Left ventricle myocardium inferior (tissue), 1 donor: ENCODE results near the gene ABR. TPM values are rescaled to one million over a fixed set of nuclear protein-coding genes. Genes with fewer than 3 reads are reported as not detected.
"Not testable (repeated sequence)": the region's sequence is repeated elsewhere in the genome, so short reads cannot be mapped to it uniquely, and the experiment has no call there.

Experiments
- DNase-seq: peaks from one replicate; pipeline ENCODE4 v3.0.0-alpha.2; 2020
- H3K27ac ChIP-seq: fragments of 200-600 bp; replicated peaks from 2 replicates; pipeline ENCODE4 v1.8.0; 2021
- H3K27me3 ChIP-seq: fragments of 200-600 bp; 2 replicates; pipeline ENCODE4 v1.8.0; 2021; ENCODE audit warnings: low read depth
- H3K36me3 ChIP-seq: fragments of 200-600 bp; 2 replicates; pipeline ENCODE4 v1.8.0; 2021
- H3K4me1 ChIP-seq: fragments of 200-600 bp; 2 replicates; pipeline ENCODE4 v1.8.0; 2021
- H3K4me3 ChIP-seq: fragments of 200-600 bp; 2 replicates; pipeline ENCODE4 v1.8.0; 2021; ENCODE audit warnings: mild to moderate bottlenecking, moderate library complexity
- H3K9me3 ChIP-seq: fragments of 200-600 bp; replicated peaks from 2 replicates; pipeline ENCODE4 v1.8.0; 2021
- intact Hi-C: fragments of 100-400 bp; cut with micrococcal nuclease; formaldehyde crosslinking; loops from one replicate; pipeline ENCODE4 v1.11.0; 2022
- total RNA-seq: library from RNA; stranded (reverse); fragmentation: NEBNext Ultra II Directional; extraction: Animal tissue kit (Norgen Biotek cat#: 25700); gene quantifications from one replicate; pipeline ENCODE4 v1.2.1, GENCODE V29; 2021
- TF ChIP-seq, protein P1 (sequence below): fragments of 200-600 bp; IDR thresholded peaks from 2 replicates; pipeline ENCODE4 v1.8.0; 2021; ENCODE audit warnings: antibody characterized with exemption, mild to moderate bottlenecking, borderline replicate concordance
- donor health status: DM: no; HTN: yes; CAD: no; lungs with severe emphysema.

ABR gene
- total RNA-seq, 1 donor from 2014 or later, result 170 TPM

DNA sequence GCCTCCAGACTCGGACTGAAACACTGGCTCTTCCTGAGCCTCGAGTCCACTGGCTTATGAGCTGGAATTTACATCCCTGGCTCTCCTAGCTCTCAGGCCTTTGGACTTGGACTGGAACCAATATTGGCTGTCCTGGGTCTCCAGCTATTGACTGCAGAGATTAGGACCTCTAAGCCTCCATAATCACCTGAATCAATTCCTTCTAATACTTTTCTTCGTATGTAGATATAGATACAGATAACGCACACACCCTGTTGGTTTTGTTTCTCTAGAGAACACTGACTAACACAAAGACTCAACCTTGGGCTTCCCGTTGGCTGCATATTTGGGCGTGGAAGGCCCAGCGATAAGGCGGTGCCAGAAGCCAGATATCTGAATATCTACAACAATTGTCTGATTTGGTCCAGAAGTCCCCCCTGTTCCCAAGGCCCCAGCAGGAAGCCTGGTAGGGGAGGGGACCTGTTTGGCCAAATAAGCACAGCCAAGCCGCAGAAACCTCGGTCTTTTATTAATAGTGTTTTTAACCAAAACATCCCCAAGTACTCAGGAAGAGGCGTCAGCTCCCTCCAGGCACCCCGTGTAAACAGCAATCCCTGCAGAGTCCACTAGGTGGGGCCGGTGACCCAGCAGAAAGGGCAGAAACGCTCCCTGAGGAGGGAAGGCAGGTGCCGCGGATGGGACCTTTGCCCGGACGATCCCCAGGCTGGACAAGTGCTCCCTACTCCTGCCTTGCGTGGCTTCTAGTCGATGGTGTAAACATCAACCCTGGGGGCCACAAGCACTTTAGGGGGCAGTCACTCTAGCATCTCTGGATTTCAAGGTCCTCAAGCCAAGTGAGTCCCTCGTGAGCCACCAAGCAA is 57.0 kb downstream of the ABR start:
- H3K9me3 ChIP-seq, result no peaks in the 10 kb centered on the region
- no peaks in the 10 kb centered on the region for H3K36me3 ChIP-seq
- peak overlapping the region; percentile 80 for H3K27ac ChIP-seq
- TF ChIP-seq, protein P1, sequence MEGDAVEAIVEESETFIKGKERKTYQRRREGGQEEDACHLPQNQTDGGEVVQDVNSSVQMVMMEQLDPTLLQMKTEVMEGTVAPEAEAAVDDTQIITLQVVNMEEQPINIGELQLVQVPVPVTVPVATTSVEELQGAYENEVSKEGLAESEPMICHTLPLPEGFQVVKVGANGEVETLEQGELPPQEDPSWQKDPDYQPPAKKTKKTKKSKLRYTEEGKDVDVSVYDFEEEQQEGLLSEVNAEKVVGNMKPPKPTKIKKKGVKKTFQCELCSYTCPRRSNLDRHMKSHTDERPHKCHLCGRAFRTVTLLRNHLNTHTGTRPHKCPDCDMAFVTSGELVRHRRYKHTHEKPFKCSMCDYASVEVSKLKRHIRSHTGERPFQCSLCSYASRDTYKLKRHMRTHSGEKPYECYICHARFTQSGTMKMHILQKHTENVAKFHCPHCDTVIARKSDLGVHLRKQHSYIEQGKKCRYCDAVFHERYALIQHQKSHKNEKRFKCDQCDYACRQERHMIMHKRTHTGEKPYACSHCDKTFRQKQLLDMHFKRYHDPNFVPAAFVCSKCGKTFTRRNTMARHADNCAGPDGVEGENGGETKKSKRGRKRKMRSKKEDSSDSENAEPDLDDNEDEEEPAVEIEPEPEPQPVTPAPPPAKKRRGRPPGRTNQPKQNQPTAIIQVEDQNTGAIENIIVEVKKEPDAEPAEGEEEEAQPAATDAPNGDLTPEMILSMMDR, result peak; percentile 93
- peaks cover 56% of the 10 kb centered on the region for H3K4me1 ChIP-seq
- H3K4me3 ChIP-seq, result no peak overlapping the region
- H3K27me3 ChIP-seq, result no peaks in the 10 kb centered on the region
- intact Hi-C loops, result loop anchor here (2.0 kb wide), 1 partner anchor 64 kb away; no protein-coding TSS in a partner anchor
- peak; percentile 85 for DNase-seq

DNA sequence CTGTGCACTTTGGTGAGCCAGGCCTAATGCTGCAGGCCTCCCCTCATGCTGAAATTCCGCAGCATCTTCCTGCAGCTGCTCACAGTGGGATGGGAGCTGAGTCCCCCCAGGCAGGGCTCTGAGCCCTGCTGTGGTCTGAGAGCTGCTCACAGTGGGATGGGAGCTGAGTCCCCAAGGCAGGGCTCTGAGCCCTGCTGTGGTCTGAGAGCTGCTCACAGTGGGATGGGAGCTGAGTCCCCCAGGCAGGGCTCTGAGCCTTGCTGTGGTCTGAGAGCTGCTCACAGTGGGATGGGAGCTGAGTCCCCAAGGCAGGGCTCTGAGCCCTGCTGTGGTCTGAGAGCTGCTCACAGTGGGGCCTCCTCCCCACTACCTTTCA is 58.4 kb downstream of the ABR start:
- H3K27me3 ChIP-seq, H3K36me3 ChIP-seq, H3K9me3 ChIP-seq, DNase-seq, H3K4me3 ChIP-seq, intact Hi-C loops: not testable (repeated sequence)
- Histone ChIP-seq H3K4me1 (peaks cover 46% of the 10 kb centered on the region), H3K27ac (peak overlapping the region; percentile 80)

DNA sequence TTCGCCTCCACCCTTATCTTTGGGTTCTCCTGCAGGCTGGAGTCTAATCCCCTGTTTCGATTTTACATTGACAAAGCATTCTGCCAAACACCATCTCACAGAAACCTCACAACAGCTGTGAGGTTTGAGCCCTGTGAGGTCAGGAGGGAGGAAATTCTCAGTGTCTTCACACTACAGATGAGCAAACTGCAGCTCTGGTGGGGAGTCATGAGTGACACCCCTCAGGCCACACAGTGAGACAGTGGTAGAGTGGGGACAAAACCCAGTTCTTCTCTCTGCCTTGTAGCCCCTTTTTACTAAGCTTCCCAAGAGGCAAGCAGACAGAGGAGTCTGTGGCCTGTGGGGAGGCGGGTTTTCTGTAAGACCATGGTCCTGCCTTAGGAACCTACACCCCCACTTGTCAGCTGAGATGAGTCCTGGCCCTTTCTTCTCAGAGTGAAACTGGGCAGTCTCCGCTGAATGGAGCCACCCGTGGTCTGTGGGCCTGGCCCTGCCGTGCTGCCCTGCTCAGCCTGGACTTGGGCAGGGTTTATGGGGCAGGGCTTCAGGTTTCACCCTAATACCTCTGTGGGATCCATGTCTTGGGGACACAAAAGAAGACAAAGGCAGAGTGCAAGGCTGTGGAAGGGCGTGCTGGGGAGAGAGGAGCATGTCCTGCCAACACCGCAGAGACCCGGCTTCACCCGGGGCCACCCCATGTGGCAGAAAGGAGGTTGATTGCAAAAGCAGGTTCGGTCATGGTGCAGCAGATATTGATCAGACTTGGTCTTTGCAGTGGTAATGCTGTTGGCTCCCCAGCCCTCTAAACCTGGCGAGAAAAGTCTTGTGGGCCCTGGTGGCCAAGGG is 59.0 kb downstream of the ABR start:
- H3K36me3 ChIP-seq, result no peaks in the 10 kb centered on the region
- peaks cover 45% of the 10 kb centered on the region for H3K4me1 ChIP-seq
- peak overlapping the region; percentile 80 for H3K27ac ChIP-seq
- no peak overlapping the region for H3K4me3 ChIP-seq
- no peak for DNase-seq
- H3K9me3 ChIP-seq, result no peaks in the 10 kb centered on the region
- intact Hi-C loops, result no loop called here
- TF ChIP-seq, protein P1, result no peak
- H3K27me3 ChIP-seq, result no peaks in the 10 kb centered on the region

DNA sequence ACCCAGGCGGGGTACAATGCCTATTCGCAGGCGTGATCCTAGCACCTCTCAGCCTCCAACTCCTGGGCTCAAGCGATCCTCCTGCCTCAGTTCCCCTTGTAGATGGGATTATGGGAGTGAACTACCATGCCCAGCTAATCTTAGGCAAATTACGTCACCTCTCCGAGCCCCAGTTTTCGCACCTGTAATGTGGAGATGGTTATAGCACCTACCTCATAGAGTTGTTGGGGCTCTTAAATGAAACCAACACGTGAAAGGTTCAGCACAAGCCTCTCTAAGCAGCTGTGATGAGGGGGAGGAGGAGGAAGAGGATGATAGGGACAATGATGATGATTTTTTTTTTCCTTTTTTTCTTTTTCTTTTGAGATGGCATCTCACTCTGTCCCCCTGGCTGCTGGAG is 59.9 kb downstream of the ABR start:
- H3K4me1 ChIP-seq, result peaks cover 47% of the 10 kb centered on the region
- no peak overlapping the region for H3K4me3 ChIP-seq
- H3K27me3 ChIP-seq, result no peaks in the 10 kb centered on the region
- H3K27ac ChIP-seq, result no peak overlapping the region
- no peaks in the 10 kb centered on the region for H3K36me3 ChIP-seq
- TF ChIP-seq, protein P1, result no peak
- DNase-seq, result no peak
- no peaks in the 10 kb centered on the region for H3K9me3 ChIP-seq
- intact Hi-C loops, result no loop called here

DNA sequence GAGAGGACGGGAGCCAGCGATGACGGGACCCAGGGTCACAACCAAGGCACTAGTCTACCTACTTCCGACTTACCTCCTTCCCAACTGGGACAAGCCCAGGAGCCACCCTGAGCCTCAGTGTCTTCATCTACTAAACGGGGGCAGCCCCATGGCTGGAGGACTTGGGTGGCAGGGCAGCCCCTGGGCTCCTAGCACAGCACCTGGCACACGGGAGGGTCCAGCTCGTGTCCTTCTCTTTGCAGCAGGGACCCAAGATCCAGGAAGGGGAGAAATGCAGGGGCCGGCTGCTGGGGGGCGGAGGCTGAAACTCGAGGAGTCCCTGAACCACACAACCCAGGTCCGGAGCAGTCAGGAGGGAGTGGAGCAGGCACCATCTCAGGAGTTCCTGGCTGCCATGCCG is 63.2 kb downstream of the ABR start:
- H3K4me1 ChIP-seq, result peaks cover 31% of the 10 kb centered on the region
- H3K27ac ChIP-seq, result no peak overlapping the region
- H3K27me3 ChIP-seq, result no peaks in the 10 kb centered on the region
- intact Hi-C loops, result no loop called here
- TF ChIP-seq, protein P1, result no peak
- H3K9me3 ChIP-seq, result no peaks in the 10 kb centered on the region
- H3K36me3 ChIP-seq, result no peaks in the 10 kb centered on the region
- no peak overlapping the region for H3K4me3 ChIP-seq
- DNase-seq, result no peak
